ENCODE results near the gene TMEM59L.

DNA sequence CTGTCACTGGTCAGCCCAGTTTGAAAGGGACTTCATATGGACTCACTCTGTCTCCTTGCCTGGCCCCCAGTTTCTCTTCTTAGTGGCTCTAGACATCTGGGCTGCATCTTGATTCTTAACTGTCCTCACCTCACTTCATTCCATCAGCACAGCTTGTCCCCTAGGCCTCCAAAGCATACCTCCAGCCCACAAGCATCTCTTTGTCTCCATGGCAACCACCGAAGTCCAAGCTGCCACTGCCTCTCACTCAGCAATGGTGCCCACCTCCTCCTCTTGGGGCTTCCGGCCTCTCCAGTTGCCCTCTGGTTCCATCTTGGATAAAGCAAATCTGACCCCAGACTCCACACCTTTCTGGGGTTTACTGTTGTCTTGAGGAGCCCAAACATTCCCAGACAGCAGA, 14.2 kb downstream of the TMEM59L start:
- TF ChIP-seq TARDBP (IDR thresholded peaks at IDR 0.05) (no peak), FOXA1 (IDR thresholded peaks at IDR 0.05) (no peak), SP1 (IDR thresholded peaks at IDR 0.05) (no peak), NFRKB (IDR thresholded peaks at IDR 0.05) (no peak)
